ENCODE results near the gene GBA2. TPM values are rescaled to one million over a fixed set of nuclear protein-coding genes. Genes with fewer than 3 reads are reported as not detected.

GBA2 gene
- total RNA-seq, 2 donors from 2014 or later, result 48.5 to 55.4 TPM

DNA sequence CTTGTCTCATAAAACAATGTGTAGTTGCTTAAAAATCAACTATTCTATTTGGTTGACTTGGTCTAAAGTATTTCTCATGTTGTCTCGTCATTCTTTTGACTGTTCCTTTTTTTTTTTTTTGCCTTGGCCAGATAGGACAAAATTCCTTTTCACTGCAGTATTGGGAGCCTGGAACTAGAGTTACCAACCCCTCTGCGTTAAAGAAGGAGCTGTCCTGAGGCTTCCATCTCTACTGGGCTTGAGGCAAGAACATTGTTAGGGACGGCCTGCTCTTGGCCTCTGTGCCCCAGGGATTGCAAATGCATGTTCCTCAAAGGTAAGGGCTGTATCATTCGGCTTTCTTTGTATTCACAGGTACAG, 41.0 kb upstream of the GBA2 start:
- intact Hi-C loops (cut with DNase I), result loop anchor here (1.0 to 2.0 kb wide), 2 partner anchors 37 to 91 kb away; no protein-coding TSS in a partner anchor
- Histone ChIP-seq H3K4me3 (no peak overlapping the region), H3K27me3 (replicated peaks; ENCODE audit: insufficient read depth) (no peaks in the 10 kb centered on the region), H3K9me3 (no peaks in the 10 kb centered on the region), H3K36me3 (no peaks in the 10 kb centered on the region), H3K27ac (no peak overlapping the region), H3K4me1 (replicated peaks) (no peaks in the 10 kb centered on the region)
- TF ChIP-seq POLR2A (IDR thresholded peaks at IDR 0.05) (no peak), POLR2AphosphoS5 (IDR thresholded peaks at IDR 0.05) (no peak)
- TF ChIP-seq, protein P1, sequence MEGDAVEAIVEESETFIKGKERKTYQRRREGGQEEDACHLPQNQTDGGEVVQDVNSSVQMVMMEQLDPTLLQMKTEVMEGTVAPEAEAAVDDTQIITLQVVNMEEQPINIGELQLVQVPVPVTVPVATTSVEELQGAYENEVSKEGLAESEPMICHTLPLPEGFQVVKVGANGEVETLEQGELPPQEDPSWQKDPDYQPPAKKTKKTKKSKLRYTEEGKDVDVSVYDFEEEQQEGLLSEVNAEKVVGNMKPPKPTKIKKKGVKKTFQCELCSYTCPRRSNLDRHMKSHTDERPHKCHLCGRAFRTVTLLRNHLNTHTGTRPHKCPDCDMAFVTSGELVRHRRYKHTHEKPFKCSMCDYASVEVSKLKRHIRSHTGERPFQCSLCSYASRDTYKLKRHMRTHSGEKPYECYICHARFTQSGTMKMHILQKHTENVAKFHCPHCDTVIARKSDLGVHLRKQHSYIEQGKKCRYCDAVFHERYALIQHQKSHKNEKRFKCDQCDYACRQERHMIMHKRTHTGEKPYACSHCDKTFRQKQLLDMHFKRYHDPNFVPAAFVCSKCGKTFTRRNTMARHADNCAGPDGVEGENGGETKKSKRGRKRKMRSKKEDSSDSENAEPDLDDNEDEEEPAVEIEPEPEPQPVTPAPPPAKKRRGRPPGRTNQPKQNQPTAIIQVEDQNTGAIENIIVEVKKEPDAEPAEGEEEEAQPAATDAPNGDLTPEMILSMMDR (IDR thresholded peaks at IDR 0.05), result no peak
- DNase-seq (ENCODE audit: low spot score), result no peak
- 30% methylated on average over 4 of the region's 4 CpGs for WGBS

DNA sequence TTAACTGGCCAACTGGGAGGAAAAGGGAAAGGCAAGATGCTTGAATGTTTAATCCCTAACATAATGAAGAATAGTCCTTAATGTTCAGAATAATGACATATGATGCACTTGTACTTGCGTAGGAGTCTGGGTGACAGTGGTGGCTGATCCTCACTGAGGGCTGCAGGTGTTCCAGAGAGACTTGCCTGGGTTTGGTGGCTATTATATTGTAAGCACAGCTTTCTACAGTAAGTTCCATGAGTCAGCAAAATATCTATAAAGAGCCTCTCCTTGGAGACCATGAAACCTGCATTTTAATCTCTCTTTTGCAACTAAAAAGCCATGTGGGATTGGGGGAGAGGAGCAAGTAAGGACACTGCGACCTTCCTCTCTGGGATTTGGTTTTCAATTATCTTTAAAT, 40.5 kb upstream of the GBA2 start:
- 96% methylated on average over 2 of the region's 2 CpGs for WGBS
- intact Hi-C loops (cut with DNase I), result no loop called here

DNA sequence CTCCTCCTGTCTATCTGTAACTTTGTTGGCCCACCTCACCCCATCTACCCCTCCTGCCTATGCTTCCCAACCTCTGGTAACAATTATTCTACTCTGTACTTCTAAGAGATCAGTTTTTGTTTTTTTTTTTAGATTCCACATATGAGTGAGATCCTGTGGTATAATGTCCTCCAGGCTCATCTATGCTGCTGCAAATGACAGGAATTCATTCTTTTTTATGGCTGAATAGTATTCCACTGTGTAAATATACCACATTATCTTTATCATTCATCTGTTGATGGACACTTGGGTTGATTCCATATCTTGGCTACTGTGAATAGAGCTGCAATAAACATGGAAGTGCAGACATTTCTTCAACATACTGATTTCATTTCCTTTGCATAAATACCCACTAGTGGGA, 34.4 kb upstream of the GBA2 start:
- Histone ChIP-seq H3K4me1 (replicated peaks) (no peaks in the 10 kb centered on the region), H3K27ac (no peak overlapping the region)

More for the DNA sequence above, 40.5 kb upstream of the GBA2 start:
- TF ChIP-seq POLR2A (IDR thresholded peaks at IDR 0.05), result no peak
- TF ChIP-seq, protein P1 (IDR thresholded peaks at IDR 0.05), result no peak
- TF ChIP-seq POLR2AphosphoS5 (IDR thresholded peaks at IDR 0.05), result no peak
- H3K27me3 ChIP-seq (replicated peaks; ENCODE audit: insufficient read depth), result no peaks in the 10 kb centered on the region
- no peaks in the 10 kb centered on the region for H3K9me3 ChIP-seq
- H3K4me3 ChIP-seq, result no peak overlapping the region
- no peaks in the 10 kb centered on the region for H3K4me1 ChIP-seq (replicated peaks)
- no peak overlapping the region for H3K27ac ChIP-seq
- H3K36me3 ChIP-seq, result no peaks in the 10 kb centered on the region
- DNase-seq (ENCODE audit: low spot score), result no peak

DNA sequence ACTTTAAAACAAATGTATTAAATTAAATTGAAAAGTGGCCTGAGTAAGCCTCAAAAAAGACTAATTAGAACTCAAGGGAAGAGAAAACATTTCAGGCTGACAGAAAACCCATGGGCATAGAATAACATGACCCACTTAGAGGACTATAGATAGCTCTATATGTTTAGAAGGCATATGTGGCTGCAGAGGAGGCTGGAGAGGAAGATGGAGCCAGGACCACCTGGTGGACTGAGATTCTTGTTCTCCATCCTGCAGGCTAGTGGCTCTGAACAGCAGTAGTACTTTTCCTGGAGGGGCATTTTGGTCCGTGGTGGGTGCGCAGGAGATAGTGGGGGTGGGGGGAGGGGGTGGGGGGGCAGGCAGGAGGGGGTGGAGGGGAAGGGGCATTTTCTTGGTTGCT, 32.0 kb upstream of the GBA2 start:
- Histone ChIP-seq H3K4me3 (no peak overlapping the region), H3K9me3 (no peaks in the 10 kb centered on the region), H3K27me3 (replicated peaks; ENCODE audit: insufficient read depth) (no peaks in the 10 kb centered on the region), H3K4me1 (replicated peaks) (no peaks in the 10 kb centered on the region), H3K36me3 (no peaks in the 10 kb centered on the region), H3K27ac (no peak overlapping the region)
- intact Hi-C loops (cut with DNase I), result no loop called here
- no peak for DNase-seq (ENCODE audit: low spot score)
- WGBS, result 85% methylated on average over 2 of the region's 2 CpGs
- no peak for TF ChIP-seq POLR2AphosphoS5 (IDR thresholded peaks at IDR 0.05)
- TF ChIP-seq, protein P1 (IDR thresholded peaks at IDR 0.05), result no peak
- no peak for TF ChIP-seq POLR2A (IDR thresholded peaks at IDR 0.05)

More for the DNA sequence above, 34.4 kb upstream of the GBA2 start:
- no peaks in the 10 kb centered on the region for H3K9me3 ChIP-seq
- no peak overlapping the region for H3K4me3 ChIP-seq
- no peaks in the 10 kb centered on the region for H3K36me3 ChIP-seq
- no peaks in the 10 kb centered on the region for H3K27me3 ChIP-seq (replicated peaks; ENCODE audit: insufficient read depth)
- TF ChIP-seq, protein P1 (IDR thresholded peaks at IDR 0.05), result no peak
- no peak for TF ChIP-seq POLR2A (IDR thresholded peaks at IDR 0.05)
- TF ChIP-seq POLR2AphosphoS5 (IDR thresholded peaks at IDR 0.05), result no peak
- intact Hi-C loops (cut with DNase I), result no loop called here
- DNase-seq (ENCODE audit: low spot score), result no peak

DNA sequence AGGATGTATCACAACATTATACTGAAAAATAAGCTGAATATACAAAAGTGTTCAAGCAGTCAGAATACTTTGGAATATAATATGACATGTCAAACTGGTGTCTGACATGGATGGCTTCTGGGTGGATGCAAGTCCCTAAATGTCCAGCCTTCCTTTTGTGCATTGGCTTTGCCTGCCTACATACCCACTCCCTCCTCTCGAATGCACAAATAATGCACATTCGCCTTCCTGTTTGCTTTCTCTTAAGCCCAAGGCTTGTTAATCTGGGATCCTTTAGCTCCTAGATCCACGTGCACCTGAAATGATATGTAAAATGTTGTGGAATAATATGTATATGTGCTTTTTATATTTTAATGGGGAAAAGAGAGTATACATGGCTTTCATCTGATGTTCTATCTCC, 29.5 kb upstream of the GBA2 start:
- no peaks in the 10 kb centered on the region for H3K36me3 ChIP-seq
- intact Hi-C loops (cut with DNase I), result no loop called here
- no peaks in the 10 kb centered on the region for H3K27me3 ChIP-seq (replicated peaks; ENCODE audit: insufficient read depth)
- no peak for DNase-seq (ENCODE audit: low spot score)
- 78% methylated on average over 3 of the region's 3 CpGs for WGBS
- no peaks in the 10 kb centered on the region for H3K4me1 ChIP-seq (replicated peaks)
- H3K4me3 ChIP-seq, result no peak overlapping the region
- H3K27ac ChIP-seq, result no peak overlapping the region
- no peaks in the 10 kb centered on the region for H3K9me3 ChIP-seq
- no peak for TF ChIP-seq POLR2AphosphoS5 (IDR thresholded peaks at IDR 0.05)
- TF ChIP-seq, protein P1 (IDR thresholded peaks at IDR 0.05), result no peak
- no peak for TF ChIP-seq POLR2A (IDR thresholded peaks at IDR 0.05)

Measured in prostate gland (tissue), 2 donors.